ENCODE results near the gene GPC5.

The GPC5 gene

GRCh38 chr13:92418818-92419412 lies 1020.5 kb downstream of the GPC5 start:
- TF ChIP-seq TAF1 (IDR thresholded peaks at IDR 0.05; ENCODE audit: borderline replicate concordance, insufficient read depth, low read length), result no peak

- TF ChIP-seq FOXP2 (optimal IDR thresholded peaks at IDR 0.05; ENCODE audit: borderline replicate concordance, extremely low read depth, extremely low read length, insufficient read depth) (no peak), TAF1 (IDR thresholded peaks at IDR 0.05; ENCODE audit: borderline replicate concordance, insufficient read depth, low read length) (no peak), REST (IDR thresholded peaks at IDR 0.05; ENCODE audit: insufficient read depth in 1 of 2, low read depth in 2 of 2, low read length in 2 of 2) (no peak), POLR2AphosphoS5 (IDR thresholded peaks at IDR 0.05; ENCODE audit: low read depth, low read length) (no peak), SIN3A (IDR thresholded peaks at IDR 0.05; ENCODE audit: borderline replicate concordance, insufficient read depth, low read length) (no peak)
Measured at GRCh38 chr13:92429231-92429630, 1030.8 kb downstream of the GPC5 start.

- TF ChIP-seq REST (IDR thresholded peaks at IDR 0.05; ENCODE audit: insufficient read depth in 1 of 2, low read depth in 2 of 2, low read length in 2 of 2), result no peak
- TF ChIP-seq POLR2AphosphoS5 (IDR thresholded peaks at IDR 0.05; ENCODE audit: low read depth, low read length), result no peak
- no peak for TF ChIP-seq SIN3A (IDR thresholded peaks at IDR 0.05; ENCODE audit: borderline replicate concordance, insufficient read depth, low read length)
- TF ChIP-seq FOXP2 (optimal IDR thresholded peaks at IDR 0.05; ENCODE audit: borderline replicate concordance, extremely low read depth, extremely low read length, insufficient read depth), result no peak
- no peak for TF ChIP-seq TAF1 (IDR thresholded peaks at IDR 0.05; ENCODE audit: borderline replicate concordance, insufficient read depth, low read length)
Measured at GRCh38 chr13:92433386-92433785, 1035.0 kb downstream of the GPC5 start.

- TF ChIP-seq SIN3A (IDR thresholded peaks at IDR 0.05; ENCODE audit: borderline replicate concordance, insufficient read depth, low read length) (no peak), TAF1 (IDR thresholded peaks at IDR 0.05; ENCODE audit: borderline replicate concordance, insufficient read depth, low read length) (no peak), FOXP2 (optimal IDR thresholded peaks at IDR 0.05; ENCODE audit: borderline replicate concordance, extremely low read depth, extremely low read length, insufficient read depth) (no peak), POLR2AphosphoS5 (IDR thresholded peaks at IDR 0.05; ENCODE audit: low read depth, low read length) (no peak), REST (IDR thresholded peaks at IDR 0.05; ENCODE audit: insufficient read depth in 1 of 2, low read depth in 2 of 2, low read length in 2 of 2) (no peak)
Measured at GRCh38 chr13:92433963-92434362, 1035.5 kb downstream of the GPC5 start.

- no peak for TF ChIP-seq POLR2AphosphoS5 (IDR thresholded peaks at IDR 0.05; ENCODE audit: low read depth, low read length)
- no peak for TF ChIP-seq SIN3A (IDR thresholded peaks at IDR 0.05; ENCODE audit: borderline replicate concordance, insufficient read depth, low read length)
- no peak for TF ChIP-seq REST (IDR thresholded peaks at IDR 0.05; ENCODE audit: insufficient read depth in 1 of 2, low read depth in 2 of 2, low read length in 2 of 2)
Measured at GRCh38 chr13:92436924-92437323, 1038.5 kb downstream of the GPC5 start.

Data from PFSK-1 (cell line).